Measurements from ENCODE around the gene CD58. TPM values are rescaled to one million over a fixed set of nuclear protein-coding genes. Genes with fewer than 3 reads are reported as not detected.
A peak's percentile ranks its signal among the peaks of the same experiment; 100 is the strongest.
"Not testable (repeated sequence)": the region's sequence is repeated elsewhere in the genome, so short reads cannot be mapped to it uniquely, and the experiment has no call there.

CD58 gene
- total and polyA plus RNA-seq, 5 donors from 2014 or later: 39.6 to 124 (median 80.8) TPM

GRCh38 chr1:116597388-116597787, 26.6 kb upstream of the CD58 start:
- H3K36me3 ChIP-seq (ENCODE audit: control insufficient read depth, insufficient read depth, low read length); ATAC-seq (ENCODE audit: low read depth in 2 of 2); H3K36me3 Mint-ChIP-seq; H3K27ac ChIP-seq (ENCODE audit: insufficient read depth, low read length, poor library complexity, severe bottlenecking); H3K9me3 ChIP-seq (ENCODE audit: control insufficient read depth in 2 of 2, low read length in 2 of 2); H3K4me1 Mint-ChIP-seq; H3K4me3 ChIP-seq (ENCODE audit: low read depth, low read length); H3K27me3 Mint-ChIP-seq; H3K27me3 ChIP-seq (ENCODE audit: control insufficient read depth, insufficient read depth, low read length); H3K4me1 ChIP-seq (ENCODE audit: control insufficient read depth, insufficient read depth, low read length, poor library complexity, severe bottlenecking); H3K9me3 Mint-ChIP-seq; DNase-seq; H3K27ac Mint-ChIP-seq; H3K4me3 Mint-ChIP-seq: not testable (repeated sequence)

DNA sequence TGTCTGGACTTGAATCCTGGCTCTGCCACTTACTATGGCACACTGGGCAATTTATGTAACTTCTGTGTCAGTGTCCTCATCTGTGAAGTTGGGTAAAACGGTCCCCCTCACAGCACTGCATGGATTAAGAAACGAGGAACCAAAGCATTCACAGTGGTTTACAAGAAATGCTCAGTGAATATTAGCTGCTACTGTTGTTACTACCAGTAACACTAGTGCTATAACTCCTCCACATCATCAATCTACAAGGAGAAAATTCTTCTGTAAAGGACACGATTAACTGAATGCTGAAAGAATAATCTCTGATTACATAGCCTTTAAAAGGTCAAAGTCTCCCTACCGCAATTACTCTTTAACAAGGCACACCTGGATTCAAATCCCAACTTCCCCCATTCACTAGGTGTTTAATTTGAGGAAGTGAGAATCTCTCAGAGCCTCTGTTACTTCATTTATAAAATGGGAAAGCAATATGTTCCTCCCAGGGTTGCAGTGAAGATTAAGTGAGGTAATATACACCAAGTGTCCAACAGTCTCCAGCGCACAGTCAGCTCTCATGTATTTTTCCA, 26.0 kb upstream of the CD58 start:
- H3K27ac ChIP-seq (ENCODE audit: insufficient read depth, low read length, poor library complexity, severe bottlenecking); H3K4me1 ChIP-seq (ENCODE audit: control insufficient read depth, insufficient read depth, low read length, poor library complexity, severe bottlenecking); DNase-seq; H3K36me3 ChIP-seq (ENCODE audit: control insufficient read depth, insufficient read depth, low read length); H3K9me3 ChIP-seq (ENCODE audit: control insufficient read depth in 2 of 2, low read length in 2 of 2); H3K4me1 Mint-ChIP-seq; H3K4me3 ChIP-seq (ENCODE audit: low read depth, low read length); H3K27ac Mint-ChIP-seq; H3K36me3 Mint-ChIP-seq; H3K27me3 Mint-ChIP-seq; H3K9me3 Mint-ChIP-seq; H3K4me3 Mint-ChIP-seq; ATAC-seq (ENCODE audit: low read depth in 2 of 2); H3K27me3 ChIP-seq (ENCODE audit: control insufficient read depth, insufficient read depth, low read length): not testable (repeated sequence)

DNA sequence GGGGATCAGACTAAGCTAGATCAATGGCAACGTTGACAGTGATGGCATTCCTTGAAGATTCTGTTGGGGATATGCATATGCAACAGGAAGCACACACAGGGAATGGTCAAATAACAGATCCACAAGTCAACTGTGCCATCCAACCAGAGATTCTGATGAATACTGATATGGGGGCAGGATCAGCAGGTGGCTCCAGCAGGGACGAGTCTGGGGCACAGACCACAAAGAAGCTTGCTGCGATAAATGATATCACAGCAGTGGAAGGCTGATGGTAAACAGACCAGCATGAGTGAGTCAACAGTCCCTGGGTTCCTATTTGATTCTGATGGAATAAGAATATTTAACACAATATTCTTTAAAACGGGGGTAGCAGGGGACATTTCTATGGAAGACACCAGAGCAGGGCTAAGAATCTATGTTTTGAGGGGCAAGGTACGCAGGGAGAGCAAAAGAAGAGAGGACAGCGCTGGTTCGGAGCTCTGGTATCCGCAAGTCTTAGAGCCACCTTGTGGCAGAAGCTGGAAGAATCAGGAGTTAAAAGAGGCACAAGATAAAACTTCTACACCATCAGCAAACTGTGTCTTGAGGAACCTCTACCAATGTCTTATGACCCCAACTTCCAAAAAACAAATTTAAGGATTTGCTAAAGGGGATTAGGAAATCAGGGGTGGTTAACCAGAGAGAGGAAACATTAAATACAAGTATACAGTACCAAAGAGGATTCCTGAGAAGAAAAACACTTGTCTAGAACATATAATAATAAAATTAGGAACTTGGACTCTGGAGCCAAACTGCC, 25.3 kb upstream of the CD58 start:
- DNase-seq: peak in 2 of 3 donors; percentile 51 to 57
- not testable (repeated sequence) for H3K9me3 ChIP-seq (ENCODE audit: control insufficient read depth in 2 of 2, low read length in 2 of 2); H3K27ac Mint-ChIP-seq; H3K27ac ChIP-seq (ENCODE audit: insufficient read depth, low read length, poor library complexity, severe bottlenecking); H3K4me1 ChIP-seq (ENCODE audit: control insufficient read depth, insufficient read depth, low read length, poor library complexity, severe bottlenecking); H3K36me3 Mint-ChIP-seq; H3K36me3 ChIP-seq (ENCODE audit: control insufficient read depth, insufficient read depth, low read length); H3K9me3 Mint-ChIP-seq; H3K27me3 ChIP-seq (ENCODE audit: control insufficient read depth, insufficient read depth, low read length); H3K27me3 Mint-ChIP-seq; H3K4me1 Mint-ChIP-seq
- peak overlapping the region in 3 of 4 donors; percentile 52 to 79 (median 72) for H3K4me3 Mint-ChIP-seq
- ATAC-seq (ENCODE audit: low read depth in 2 of 2): peak; percentile 66 to 73
- peak overlapping the region; percentile 57 for H3K4me3 ChIP-seq (ENCODE audit: low read depth, low read length)

GRCh38 chr1:116595065-116595840, 24.4 kb upstream of the CD58 start:
- not testable (repeated sequence) for H3K27ac ChIP-seq (ENCODE audit: insufficient read depth, low read length, poor library complexity, severe bottlenecking); H3K9me3 Mint-ChIP-seq; H3K27me3 Mint-ChIP-seq; DNase-seq; H3K4me3 ChIP-seq (ENCODE audit: low read depth, low read length); H3K27ac Mint-ChIP-seq; H3K36me3 Mint-ChIP-seq; H3K36me3 ChIP-seq (ENCODE audit: control insufficient read depth, insufficient read depth, low read length); H3K4me1 ChIP-seq (ENCODE audit: control insufficient read depth, insufficient read depth, low read length, poor library complexity, severe bottlenecking); H3K4me1 Mint-ChIP-seq; ATAC-seq (ENCODE audit: low read depth in 2 of 2); H3K9me3 ChIP-seq (ENCODE audit: control insufficient read depth in 2 of 2, low read length in 2 of 2); H3K27me3 ChIP-seq (ENCODE audit: control insufficient read depth, insufficient read depth, low read length)
- H3K4me3 Mint-ChIP-seq: peak overlapping the region in 2 of 4 donors; percentile 52 to 72

- ATAC-seq (ENCODE audit: low read depth in 2 of 2); H3K4me1 Mint-ChIP-seq; H3K27me3 ChIP-seq (ENCODE audit: control insufficient read depth, insufficient read depth, low read length); DNase-seq; H3K4me3 Mint-ChIP-seq; H3K27me3 Mint-ChIP-seq; H3K4me3 ChIP-seq (ENCODE audit: low read depth, low read length); H3K27ac Mint-ChIP-seq; H3K4me1 ChIP-seq (ENCODE audit: control insufficient read depth, insufficient read depth, low read length, poor library complexity, severe bottlenecking); H3K9me3 ChIP-seq (ENCODE audit: control insufficient read depth in 2 of 2, low read length in 2 of 2); H3K27ac ChIP-seq (ENCODE audit: insufficient read depth, low read length, poor library complexity, severe bottlenecking); H3K36me3 Mint-ChIP-seq; H3K36me3 ChIP-seq (ENCODE audit: control insufficient read depth, insufficient read depth, low read length); H3K9me3 Mint-ChIP-seq: not testable (repeated sequence)
These were observed 23.2 kb upstream of the CD58 start for GRCh38 chr1:116593977-116594376.

GRCh38 chr1:116593401-116593800, 22.6 kb upstream of the CD58 start:
- H3K27me3 Mint-ChIP-seq; H3K9me3 ChIP-seq (ENCODE audit: control insufficient read depth in 2 of 2, low read length in 2 of 2); H3K4me1 Mint-ChIP-seq; H3K4me1 ChIP-seq (ENCODE audit: control insufficient read depth, insufficient read depth, low read length, poor library complexity, severe bottlenecking); H3K36me3 Mint-ChIP-seq; H3K27me3 ChIP-seq (ENCODE audit: control insufficient read depth, insufficient read depth, low read length); H3K36me3 ChIP-seq (ENCODE audit: control insufficient read depth, insufficient read depth, low read length); H3K27ac ChIP-seq (ENCODE audit: insufficient read depth, low read length, poor library complexity, severe bottlenecking); DNase-seq; H3K4me3 ChIP-seq (ENCODE audit: low read depth, low read length); H3K9me3 Mint-ChIP-seq; H3K27ac Mint-ChIP-seq; H3K4me3 Mint-ChIP-seq; ATAC-seq (ENCODE audit: low read depth in 2 of 2): not testable (repeated sequence)

DNA sequence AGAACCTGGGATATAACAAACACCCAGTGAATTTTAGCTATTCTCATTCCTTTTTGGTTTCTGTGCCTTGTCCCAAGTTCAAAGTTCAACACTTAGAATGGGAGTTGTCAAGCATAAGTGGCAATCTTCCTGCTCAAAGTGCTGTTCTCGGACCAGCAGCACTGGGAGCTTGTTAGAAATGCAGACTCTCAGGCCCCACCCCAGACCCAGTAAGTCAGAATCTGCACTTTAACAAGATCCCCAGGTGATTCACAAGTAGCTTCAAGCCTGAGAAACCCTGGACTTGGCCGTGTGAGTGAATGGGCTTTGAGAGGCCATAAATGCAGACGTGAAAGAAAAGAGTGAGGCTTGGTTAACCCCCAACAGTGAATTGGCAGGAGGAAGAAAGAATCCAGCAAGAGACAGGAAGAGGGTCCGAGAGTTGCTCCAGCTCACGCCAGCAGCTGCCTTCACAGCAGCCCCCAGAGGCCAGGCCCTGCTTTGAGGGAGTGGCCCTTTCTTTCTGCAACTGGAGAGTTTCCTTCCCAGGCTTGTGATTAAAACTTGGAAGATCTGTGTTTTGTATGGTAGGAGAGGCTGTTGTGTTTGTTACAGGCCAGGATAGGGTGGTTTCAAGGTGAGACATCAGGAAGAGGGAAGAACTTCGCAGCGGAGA, 21.3 kb upstream of the CD58 start:
- not testable (repeated sequence) for H3K36me3 Mint-ChIP-seq; H3K4me3 Mint-ChIP-seq; H3K27me3 Mint-ChIP-seq; H3K4me3 ChIP-seq (ENCODE audit: low read depth, low read length); H3K27ac ChIP-seq (ENCODE audit: insufficient read depth, low read length, poor library complexity, severe bottlenecking); DNase-seq; H3K9me3 Mint-ChIP-seq; H3K27me3 ChIP-seq (ENCODE audit: control insufficient read depth, insufficient read depth, low read length); H3K27ac Mint-ChIP-seq; H3K4me1 ChIP-seq (ENCODE audit: control insufficient read depth, insufficient read depth, low read length, poor library complexity, severe bottlenecking); H3K36me3 ChIP-seq (ENCODE audit: control insufficient read depth, insufficient read depth, low read length); H3K9me3 ChIP-seq (ENCODE audit: control insufficient read depth in 2 of 2, low read length in 2 of 2); ATAC-seq (ENCODE audit: low read depth in 2 of 2)
- H3K4me1 Mint-ChIP-seq: peaks cover 0 to 14% (median 7%) of the 10 kb centered on the region in 4 donors

Data from CD4-positive, CD25-positive, alpha-beta regulatory T cell (primary cell).